IgD-negative memory B cell (primary cell): ENCODE measurements around the gene ADM. TPM values are rescaled to one million over a fixed set of nuclear protein-coding genes. Genes with fewer than 3 reads are reported as not detected.
"Not testable (repeated sequence)": the region's sequence is repeated elsewhere in the genome, so short reads cannot be mapped to it uniquely, and the experiment has no call there.

ENCODE experiments used
- H3K27ac Mint-ChIP-seq, 3 donors: one replicate each; pipeline ENCODE4 v1.8.0; 2020 to 2022; ENCODE audit warnings: mild to moderate bottlenecking in 3 of 3, mixed read lengths in 3 of 3, moderate library complexity in 1 of 3
- H3K27me3 Mint-ChIP-seq: one replicate; pipeline ENCODE4 v1.8.0; 2021; ENCODE audit warnings: mixed read lengths
- H3K36me3 Mint-ChIP-seq: one replicate; pipeline ENCODE4 v1.8.0; 2020; ENCODE audit warnings: mild to moderate bottlenecking, mixed read lengths
- H3K4me1 Mint-ChIP-seq, 3 donors: one replicate each; pipeline ENCODE4 v1.8.0; 2020 to 2022; ENCODE audit warnings: mixed read lengths in 3 of 3, mild to moderate bottlenecking in 1 of 3
- H3K4me3 Mint-ChIP-seq, 4 donors: one replicate each; pipeline ENCODE4 v1.8.0; 2020 to 2022; ENCODE audit warnings: mild to moderate bottlenecking in 4 of 4, mixed read lengths in 4 of 4, moderate library complexity in 3 of 4
- H3K9me3 Mint-ChIP-seq, 3 donors: one replicate each; pipeline ENCODE4 v1.8.0; 2020 to 2021; ENCODE audit warnings: mixed read lengths in 3 of 3, mild to moderate bottlenecking in 1 of 3
- polyA plus RNA-seq: library from polyadenylated mRNA; unstranded; fragments of 300-500 nt; fragmentation: Illumina TruSeq; gene quantifications from one replicate; pipeline ENCODE4 v1.2.3, GENCODE V29; 2021

The ADM gene
- 0.14 TPM for polyA plus RNA-seq

GRCh38 chr11:10304495-10305261 lies at the start of gene ADM:
ADM (plus strand) TSS chr11:10305073; CDS start chr11:10305701, 628 bp downstream.
- Mint-ChIP-seq H3K27ac (peak within 1 kb of the TSS; percentile 63 to 85 (median 67)), H3K36me3 (peaks cover 3% of the 10 kb centered on the region), H3K4me3 (peak within 1 kb of the TSS; percentile 90 to 99 (median 98)), H3K27me3 (peaks cover 23% of the 10 kb centered on the region), H3K4me1 (peaks cover 13 to 27% (median 21%) of the 10 kb centered on the region in 3 donors), H3K9me3 (no peaks in the 10 kb centered on the region)

GRCh38 chr11:10255388-10256125 lies 49.3 kb upstream of the ADM start:
- Mint-ChIP-seq H3K36me3 (peaks cover 4% of the 10 kb centered on the region), H3K4me1 (peaks cover 6 to 16% (median 10%) of the 10 kb centered on the region in 3 donors), H3K27ac (peak overlapping the region in 2 of 3 donors; percentile 48 to 59), H3K27me3 (no peaks in the 10 kb centered on the region), H3K4me3 (no peak overlapping the region), H3K9me3 (no peaks in the 10 kb centered on the region)

- Mint-ChIP-seq H3K27me3 (no peaks in the 10 kb centered on the region), H3K4me3 (no peak overlapping the region), H3K9me3 (no peaks in the 10 kb centered on the region), H3K27ac (no peak overlapping the region), H3K36me3 (peaks cover 4% of the 10 kb centered on the region), H3K4me1 (peaks cover 8 to 16% (median 10%) of the 10 kb centered on the region in 3 donors)
Observed at GRCh38 chr11:10257478-10257877, 47.4 kb upstream of the ADM start.

GRCh38 chr11:10261821-10262220 lies 43.1 kb upstream of the ADM start:
- Mint-ChIP-seq H3K4me3 (no peak overlapping the region), H3K9me3 (no peaks in the 10 kb centered on the region), H3K27ac (no peak overlapping the region), H3K27me3 (no peaks in the 10 kb centered on the region), H3K36me3 (no peaks in the 10 kb centered on the region), H3K4me1 (peaks cover 4 to 7% (median 5%) of the 10 kb centered on the region in 3 donors)

GRCh38 chr11:10263929-10264328 lies 40.9 kb upstream of the ADM start:
- Mint-ChIP-seq H3K27ac (no peak overlapping the region), H3K27me3 (no peaks in the 10 kb centered on the region)

GRCh38 chr11:10264716-10265115 lies 40.2 kb upstream of the ADM start:
- not testable (repeated sequence) for H3K4me1 Mint-ChIP-seq, H3K27ac Mint-ChIP-seq, H3K27me3 Mint-ChIP-seq, H3K36me3 Mint-ChIP-seq, H3K4me3 Mint-ChIP-seq, H3K9me3 Mint-ChIP-seq

More at GRCh38 chr11:10263929-10264328, 40.9 kb upstream of the ADM start:
- Mint-ChIP-seq H3K4me1 (peaks cover 0 to 5% (median 3%) of the 10 kb centered on the region in 3 donors), H3K36me3 (no peaks in the 10 kb centered on the region), H3K9me3 (no peaks in the 10 kb centered on the region), H3K4me3 (no peak overlapping the region)

GRCh38 chr11:10265936-10266335 lies 38.9 kb upstream of the ADM start:
- Mint-ChIP-seq H3K36me3 (peaks cover 5% of the 10 kb centered on the region), H3K4me3 (no peak overlapping the region), H3K27ac (no peak overlapping the region), H3K4me1 (peaks cover 0 to 2% (median 0%) of the 10 kb centered on the region in 3 donors), H3K9me3 (no peaks in the 10 kb centered on the region), H3K27me3 (no peaks in the 10 kb centered on the region)

- H3K4me3 Mint-ChIP-seq, result no peak overlapping the region
- H3K27ac Mint-ChIP-seq, result no peak overlapping the region
- no peaks in the 10 kb centered on the region for H3K4me1 Mint-ChIP-seq
- H3K9me3 Mint-ChIP-seq, result no peaks in the 10 kb centered on the region
- no peaks in the 10 kb centered on the region for H3K27me3 Mint-ChIP-seq
- H3K36me3 Mint-ChIP-seq, result peaks cover 5% of the 10 kb centered on the region
Observed at GRCh38 chr11:10267821-10268220, 37.1 kb upstream of the ADM start.

- H3K27me3 Mint-ChIP-seq, result no peaks in the 10 kb centered on the region
- peaks cover 5% of the 10 kb centered on the region for H3K36me3 Mint-ChIP-seq
- peaks cover 0 to 4% (median 0%) of the 10 kb centered on the region in 3 donors for H3K4me1 Mint-ChIP-seq
- H3K27ac Mint-ChIP-seq, result no peak overlapping the region
- H3K4me3 Mint-ChIP-seq, result no peak overlapping the region
- H3K9me3 Mint-ChIP-seq, result no peaks in the 10 kb centered on the region
Observed at GRCh38 chr11:10268746-10269488, 36.0 kb upstream of the ADM start.

GRCh38 chr11:10272132-10272531 lies 32.7 kb upstream of the ADM start:
- Mint-ChIP-seq H3K27ac (no peak overlapping the region), H3K27me3 (no peaks in the 10 kb centered on the region), H3K4me3 (no peak overlapping the region), H3K9me3 (no peaks in the 10 kb centered on the region), H3K36me3 (peaks cover 5% of the 10 kb centered on the region), H3K4me1 (peaks cover 6 to 9% (median 9%) of the 10 kb centered on the region in 3 donors)

- H3K9me3 Mint-ChIP-seq, result no peaks in the 10 kb centered on the region
- H3K4me1 Mint-ChIP-seq, result peaks cover 6 to 9% (median 9%) of the 10 kb centered on the region in 3 donors
- peaks cover 5% of the 10 kb centered on the region for H3K36me3 Mint-ChIP-seq
- peaks cover 2% of the 10 kb centered on the region for H3K27me3 Mint-ChIP-seq
- H3K27ac Mint-ChIP-seq, result no peak overlapping the region
- H3K4me3 Mint-ChIP-seq, result peak overlapping the region in 1 of 4 donors; percentile 29
Observed at GRCh38 chr11:10273738-10274137, 31.1 kb upstream of the ADM start.

- Mint-ChIP-seq H3K4me3 (no peak overlapping the region), H3K27me3 (peaks cover 2% of the 10 kb centered on the region), H3K27ac (no peak overlapping the region), H3K36me3 (peaks cover 2% of the 10 kb centered on the region), H3K9me3 (no peaks in the 10 kb centered on the region), H3K4me1 (peaks cover 6 to 9% (median 9%) of the 10 kb centered on the region in 3 donors)
Observed at GRCh38 chr11:10274726-10275125, 30.1 kb upstream of the ADM start.

GRCh38 chr11:10275714-10276113 lies 29.2 kb upstream of the ADM start:
- Mint-ChIP-seq H3K27me3 (peaks cover 3% of the 10 kb centered on the region), H3K9me3 (no peaks in the 10 kb centered on the region), H3K4me3 (no peak overlapping the region), H3K4me1 (peaks cover 6 to 9% (median 9%) of the 10 kb centered on the region in 3 donors), H3K27ac (peak overlapping the region in 1 of 3 donors; percentile 22), H3K36me3 (no peaks in the 10 kb centered on the region)

GRCh38 chr11:10282117-10282516 lies 22.8 kb upstream of the ADM start:
- peaks cover 4 to 11% (median 6%) of the 10 kb centered on the region in 3 donors for H3K4me1 Mint-ChIP-seq
- H3K27me3 Mint-ChIP-seq, result peaks cover 9% of the 10 kb centered on the region
- no peak overlapping the region for H3K27ac Mint-ChIP-seq
- H3K36me3 Mint-ChIP-seq, result no peaks in the 10 kb centered on the region
- no peak overlapping the region for H3K4me3 Mint-ChIP-seq
- no peaks in the 10 kb centered on the region for H3K9me3 Mint-ChIP-seq

GRCh38 chr11:10283991-10284390 lies 20.9 kb upstream of the ADM start:
- Mint-ChIP-seq H3K27ac (no peak overlapping the region), H3K27me3 (peaks cover 7% of the 10 kb centered on the region), H3K36me3 (no peaks in the 10 kb centered on the region), H3K9me3 (no peaks in the 10 kb centered on the region), H3K4me1 (peaks cover 4 to 11% (median 6%) of the 10 kb centered on the region in 3 donors), H3K4me3 (no peak overlapping the region)
